ENCODE results near the gene FOXP2.

The FOXP2 gene

GRCh38 chr7:114722562-114722961, 307.9 kb downstream of the FOXP2 start:
- no peak for DNase-seq (ENCODE audit: low spot score)

- no peak for DNase-seq (ENCODE audit: low spot score)
These were observed 308.7 kb downstream of the FOXP2 start for GRCh38 chr7:114723308-114723707.

GRCh38 chr7:114740095-114740494, 325.5 kb downstream of the FOXP2 start:
- no peak for DNase-seq (ENCODE audit: low spot score)

GRCh38 chr7:114740941-114741340, 326.3 kb downstream of the FOXP2 start:
- no peak for DNase-seq (ENCODE audit: low spot score)

- DNase-seq (ENCODE audit: low spot score) = no peak
These were observed 327.3 kb downstream of the FOXP2 start for GRCh38 chr7:114741911-114742310.

All from COLO829 (cell line).